Amniotic stem cell (primary cell): Measurements from ENCODE around the gene TCF4.

Experiments used
- DNase-seq: peaks from one replicate; lab custom pipeline; 2025; lab: John Stamatoyannopoulos, UW

The TCF4 gene

GRCh38 chr18:55179835-55180234, 408.2 kb downstream of the TCF4 start:
- DNase-seq: no peak

- DNase-seq: no peak
Observed at GRCh38 chr18:55179425-55179824, 408.6 kb downstream of the TCF4 start.

DNA sequence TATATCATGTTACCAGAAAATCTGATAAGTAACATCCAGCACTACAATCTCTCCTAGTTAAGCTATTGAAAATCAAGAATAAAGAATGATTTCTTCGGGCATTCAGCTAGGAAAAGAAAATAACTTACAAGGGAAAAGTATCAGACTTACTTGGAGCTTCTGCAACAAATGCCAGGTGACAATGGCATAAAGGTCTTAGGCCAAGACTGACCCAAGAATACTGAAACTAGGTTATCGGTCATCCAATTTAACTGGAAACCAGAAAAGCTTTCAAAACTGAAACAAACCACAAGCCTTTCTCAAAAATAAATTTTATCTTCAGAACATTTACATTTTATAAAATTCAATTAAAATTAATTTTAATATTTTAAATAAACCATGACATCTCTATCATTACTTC, 414.7 kb downstream of the TCF4 start:
- no peak for DNase-seq
